GM12875 (cell line): ENCODE data around the gene TAF1B.

Source experiments
- H3K4me3 ChIP-seq: one replicate; pipeline ENCODE4 v1.5.1; 2011; ENCODE audit warnings: low read depth, low read length, control low read depth
- CTCF ChIP-seq: IDR thresholded peaks from 2 replicates; pipeline ENCODE4 v1.5.1; 2011; ENCODE audit warnings: low read depth, mild to moderate bottlenecking, control low read depth, inconsistent platforms, low read length, moderate library complexity, borderline replicate concordance; ENCODE audit not compliant: insufficient read depth

TAF1B gene

GRCh38 chr2:9949239-9949991, 106.1 kb downstream of the TAF1B start:
- no peak for TF ChIP-seq CTCF
- no peak overlapping the region for H3K4me3 ChIP-seq

- no peak overlapping the region for H3K4me3 ChIP-seq
- no peak for TF ChIP-seq CTCF
Observed at GRCh38 chr2:9949992-9950520, 106.8 kb downstream of the TAF1B start.

GRCh38 chr2:9950521-9951271, 107.4 kb downstream of the TAF1B start:
- H3K4me3 ChIP-seq: peak overlapping the region; percentile 51
- peak; percentile 19; the same call in 1 of the 2 replicates for TF ChIP-seq CTCF

- H3K4me3 ChIP-seq: peak overlapping the region; percentile 51
- TF ChIP-seq CTCF: no peak
Observed at GRCh38 chr2:9951272-9951521, 107.9 kb downstream of the TAF1B start.

- H3K4me3 ChIP-seq: peak within 1 kb of the TSS; percentile 56
- no peak for TF ChIP-seq CTCF
Observed at GRCh38 chr2:9951522-9952285, 108.4 kb downstream of the TAF1B start, which contains the start of gene GRHL1. GRHL1 (plus strand) TSS chr2:9951693; CDS start chr2:9951834, 141 bp downstream.

GRCh38 chr2:9952286-9952737, 109.0 kb downstream of the TAF1B start:
- H3K4me3 ChIP-seq: no peak overlapping the region
- no peak for TF ChIP-seq CTCF
